Esophagus muscularis mucosa (tissue), 3 donors: ENCODE data around the gene ZSWIM4.

ENCODE experiments used
- POLR2A ChIP-seq: fragments of 450-650 bp; IDR thresholded peaks from one replicate; pipeline ENCODE4 v1.6.1; 2017; ENCODE audit warnings: antibody characterized with exemption, moderate library complexity, mild to moderate bottlenecking, low read depth
- TF ChIP-seq, protein P1 (sequence below), 3 experiments: fragments of 200-600 bp in 2 of 3; fragments of 450-650 bp in 1 of 3; sonication (generic) in 2 of 3; IDR thresholded peaks; one replicate each; pipeline ENCODE4 v1.5.1; 2017 to 2019; ENCODE audit warnings: antibody characterized with exemption in 3 of 3, mild to moderate bottlenecking in 2 of 3, moderate library complexity in 1 of 3

DNA sequence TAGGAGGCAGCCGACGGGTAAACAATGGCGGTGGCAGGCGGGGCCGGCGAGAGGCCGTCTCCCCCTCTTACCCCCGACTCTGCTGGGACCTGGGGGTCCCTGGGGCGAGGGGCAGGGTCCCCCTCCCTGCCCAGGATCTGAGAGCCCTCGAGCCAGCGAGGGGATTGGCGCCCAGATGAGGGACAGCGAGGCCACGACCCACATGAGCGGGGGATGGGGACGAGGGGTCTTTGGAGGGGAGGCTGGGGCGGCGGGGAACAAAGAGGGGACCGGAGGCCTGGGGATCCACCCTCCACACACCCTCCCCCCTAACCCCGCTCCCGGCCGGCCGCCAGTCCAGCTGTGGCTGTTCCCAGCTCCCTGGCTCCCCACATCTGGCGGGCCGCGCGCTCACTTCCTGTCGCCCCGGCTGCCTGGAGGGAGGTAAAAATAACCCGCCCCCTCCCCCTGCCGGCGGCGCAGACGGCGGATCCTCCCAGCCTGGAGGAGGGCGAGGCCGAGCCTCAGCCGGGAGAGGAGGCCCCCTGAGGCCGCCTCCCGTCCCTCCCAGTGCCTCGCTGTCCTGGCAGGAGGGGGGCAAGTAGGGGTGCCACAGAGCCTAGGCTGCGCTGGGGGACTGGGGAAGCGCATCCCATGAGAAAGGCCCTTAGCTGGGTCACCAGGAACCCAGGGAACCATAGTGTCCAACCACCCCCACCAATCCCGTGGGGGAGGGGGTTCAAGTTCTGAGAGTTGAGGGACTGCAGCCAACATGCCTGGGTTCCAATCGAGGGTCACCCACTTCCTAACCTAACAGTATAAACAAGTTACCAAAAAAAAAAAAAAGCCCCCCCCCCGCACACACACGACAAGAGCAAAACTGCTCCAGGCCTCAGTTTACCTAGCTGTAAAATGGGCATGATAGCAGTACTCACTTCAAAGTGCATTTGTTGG lies 52.4 kb downstream of the ZSWIM4 start:
- TF ChIP-seq, protein P1, sequence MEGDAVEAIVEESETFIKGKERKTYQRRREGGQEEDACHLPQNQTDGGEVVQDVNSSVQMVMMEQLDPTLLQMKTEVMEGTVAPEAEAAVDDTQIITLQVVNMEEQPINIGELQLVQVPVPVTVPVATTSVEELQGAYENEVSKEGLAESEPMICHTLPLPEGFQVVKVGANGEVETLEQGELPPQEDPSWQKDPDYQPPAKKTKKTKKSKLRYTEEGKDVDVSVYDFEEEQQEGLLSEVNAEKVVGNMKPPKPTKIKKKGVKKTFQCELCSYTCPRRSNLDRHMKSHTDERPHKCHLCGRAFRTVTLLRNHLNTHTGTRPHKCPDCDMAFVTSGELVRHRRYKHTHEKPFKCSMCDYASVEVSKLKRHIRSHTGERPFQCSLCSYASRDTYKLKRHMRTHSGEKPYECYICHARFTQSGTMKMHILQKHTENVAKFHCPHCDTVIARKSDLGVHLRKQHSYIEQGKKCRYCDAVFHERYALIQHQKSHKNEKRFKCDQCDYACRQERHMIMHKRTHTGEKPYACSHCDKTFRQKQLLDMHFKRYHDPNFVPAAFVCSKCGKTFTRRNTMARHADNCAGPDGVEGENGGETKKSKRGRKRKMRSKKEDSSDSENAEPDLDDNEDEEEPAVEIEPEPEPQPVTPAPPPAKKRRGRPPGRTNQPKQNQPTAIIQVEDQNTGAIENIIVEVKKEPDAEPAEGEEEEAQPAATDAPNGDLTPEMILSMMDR (IDR thresholded peaks at IDR 0.05) = peak; percentile 24 to 33 (median 32)
- peak; percentile 87 for TF ChIP-seq POLR2A
